ENCODE results near the gene TBC1D22A. TPM values are rescaled to one million over a fixed set of nuclear protein-coding genes. Genes with fewer than 3 reads are reported as not detected.

Gene TBC1D22A
- total RNA-seq, 4 donors from 2014 or later: 16.2 to 22.2 (median 17.8) TPM

DNA sequence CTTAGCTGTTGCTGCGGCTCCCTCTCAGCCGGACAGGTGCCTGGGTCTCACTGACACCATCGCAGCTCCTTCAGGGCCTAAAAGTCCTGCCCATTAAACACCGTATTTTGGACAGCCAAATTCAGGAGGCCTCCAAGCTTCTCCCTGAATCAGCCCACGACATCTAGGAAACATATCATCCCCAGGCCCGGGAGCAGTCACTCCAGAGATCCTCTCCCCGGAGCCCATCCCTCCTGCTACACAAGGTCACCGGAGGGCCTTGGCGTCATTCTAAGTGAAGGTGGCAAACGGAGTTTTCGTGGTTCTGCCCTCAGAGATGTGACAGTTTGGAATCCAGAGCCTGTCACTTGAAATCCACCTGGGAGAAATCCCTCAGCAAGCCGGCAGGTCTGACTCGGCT lies 232.5 kb downstream of the TBC1D22A start:
- TF ChIP-seq POLR2AphosphoS5 (IDR thresholded peaks at IDR 0.05) (no peak), EP300 (IDR thresholded peaks at IDR 0.05) (no peak), CTCF (IDR thresholded peaks at IDR 0.05) (no peak), POLR2A (IDR thresholded peaks at IDR 0.05) (no peak)
- no peaks in the 10 kb centered on the region for H3K9me3 ChIP-seq
- WGBS, 2 donors (ENCODE audit: low coverage in 1 of 2): 88 to 94% methylated on average over 7 of the region's 13 CpGs
- peaks cover 0 to 19% (median 0%) of the 10 kb centered on the region in 3 donors for H3K4me1 ChIP-seq
- no peak for ATAC-seq
- peaks cover 0 to 60% of the 10 kb centered on the region in 2 donors for H3K36me3 ChIP-seq
- H3K4me3 ChIP-seq: no peak overlapping the region
- no peaks in the 10 kb centered on the region for H3K27me3 ChIP-seq
- H3K27ac ChIP-seq: no peak overlapping the region

DNA sequence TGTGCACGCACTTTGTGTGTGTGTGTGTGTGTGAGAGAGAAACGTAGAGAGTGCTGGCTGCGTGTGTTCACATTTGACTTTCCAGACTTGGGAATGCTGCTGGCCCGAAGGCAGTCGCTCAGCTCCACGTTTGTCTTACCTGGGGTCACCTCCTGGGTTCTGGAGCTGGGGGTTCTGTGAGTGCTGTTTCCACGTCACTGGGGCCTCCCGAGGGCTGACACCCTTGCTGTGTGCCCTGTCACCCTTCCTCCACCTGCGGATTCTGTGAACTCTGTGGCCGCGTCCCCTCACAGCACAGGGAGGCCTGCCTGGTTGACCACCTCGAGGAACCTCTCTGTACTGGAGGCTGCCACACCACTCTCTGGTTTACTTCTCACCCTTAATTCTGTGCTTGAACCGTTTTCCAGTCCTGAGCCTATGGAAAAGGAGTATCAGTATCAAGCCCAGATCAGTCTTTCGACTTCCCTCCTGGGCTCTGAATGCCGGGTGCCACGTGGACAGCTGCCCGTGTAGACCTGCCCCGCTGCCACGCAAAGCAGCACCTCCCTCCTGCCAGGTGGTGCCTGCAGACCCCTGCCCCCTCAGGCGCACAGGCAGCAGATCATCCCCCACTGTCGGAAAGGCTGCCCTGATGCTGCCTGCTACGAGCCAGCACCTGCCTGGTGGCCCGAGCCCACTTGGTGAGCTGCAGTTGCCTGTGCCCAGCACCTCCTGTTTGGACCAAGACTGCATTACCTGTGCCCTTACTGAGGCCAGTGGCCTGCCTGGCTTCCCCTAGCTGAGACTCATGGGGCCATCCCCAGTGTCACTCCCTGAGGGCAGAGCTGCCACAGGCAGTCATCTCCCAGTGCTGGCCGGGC lies 233.3 kb downstream of the TBC1D22A start:
- TF ChIP-seq POLR2AphosphoS5 (IDR thresholded peaks at IDR 0.05): no peak
- no peak for TF ChIP-seq POLR2A (IDR thresholded peaks at IDR 0.05)
- TF ChIP-seq CTCF (IDR thresholded peaks at IDR 0.05): no peak
- TF ChIP-seq EP300 (IDR thresholded peaks at IDR 0.05): no peak
- ATAC-seq: no peak
- peaks cover 0 to 19% (median 0%) of the 10 kb centered on the region in 3 donors for H3K4me1 ChIP-seq
- H3K27me3 ChIP-seq: no peaks in the 10 kb centered on the region
- H3K9me3 ChIP-seq: no peaks in the 10 kb centered on the region
- 82% methylated on average over 3 of the region's 24 CpGs; no CpG with 5 or more reads in 1 of the 2 donors for WGBS, 2 donors (ENCODE audit: low coverage in 1 of 2)
- no peak overlapping the region for H3K4me3 ChIP-seq
- H3K36me3 ChIP-seq: peaks cover 0 to 58% of the 10 kb centered on the region in 2 donors
- H3K27ac ChIP-seq: no peak overlapping the region

- WGBS, 2 donors (ENCODE audit: low coverage in 1 of 2): 88 to 95% methylated on average over 4 to 8 of the region's 11 CpGs
- no peak for ATAC-seq
- no peak overlapping the region for H3K4me3 ChIP-seq
- peaks cover 0 to 19% (median 0%) of the 10 kb centered on the region in 3 donors for H3K4me1 ChIP-seq
- TF ChIP-seq POLR2AphosphoS5 (IDR thresholded peaks at IDR 0.05): no peak
- no peak for TF ChIP-seq CTCF (IDR thresholded peaks at IDR 0.05)
- no peak for TF ChIP-seq EP300 (IDR thresholded peaks at IDR 0.05)
- TF ChIP-seq POLR2A (IDR thresholded peaks at IDR 0.05): no peak
- no peak overlapping the region for H3K27ac ChIP-seq
- no peaks in the 10 kb centered on the region for H3K9me3 ChIP-seq
- no peaks in the 10 kb centered on the region for H3K27me3 ChIP-seq
- H3K36me3 ChIP-seq: peaks cover 0 to 47% of the 10 kb centered on the region in 2 donors
These were observed 234.3 kb downstream of the TBC1D22A start for GRCh38 chr22:46996595-46997310.

- Histone ChIP-seq H3K27ac (no peak overlapping the region), H3K36me3 (peaks cover 0 to 41% of the 10 kb centered on the region in 2 donors), H3K4me1 (peaks cover 0 to 19% (median 0%) of the 10 kb centered on the region in 3 donors), H3K4me3 (no peak overlapping the region), H3K27me3 (no peaks in the 10 kb centered on the region), H3K9me3 (no peaks in the 10 kb centered on the region)
- TF ChIP-seq POLR2AphosphoS5 (IDR thresholded peaks at IDR 0.05) (no peak), CTCF (IDR thresholded peaks at IDR 0.05) (no peak), POLR2A (IDR thresholded peaks at IDR 0.05) (no peak), EP300 (IDR thresholded peaks at IDR 0.05) (no peak)
- WGBS, 2 donors (ENCODE audit: low coverage in 1 of 2): 81 to 90% methylated on average over 6 to 8 of the region's 15 CpGs
- no peak for ATAC-seq
These were observed 235.0 kb downstream of the TBC1D22A start for GRCh38 chr22:46997311-46997970.

All from gastroesophageal sphincter (tissue), 4 donors.